Measurements from ENCODE around the gene SALL1. TPM values are rescaled to one million over a fixed set of nuclear protein-coding genes. Genes with fewer than 3 reads are reported as not detected.
A peak's percentile ranks its signal among the peaks of the same experiment; 100 is the strongest.

The SALL1 gene
- total and polyA plus RNA-seq, 2 of the 4 experiments (the other 2 are of a cell fraction) = 0.90 to 5.2 TPM

GRCh38 chr16:51150165-51150887 is 744 bp downstream of the SALL1 start:
- H3K23ac ChIP-seq (ENCODE audit: low read depth, low read length) = peak overlapping the region; percentile 95
- 0 out of 3 replicates have a peak overlapping the region, but pooled peaks have one; percentile 43 for H2BK15ac ChIP-seq (ENCODE audit: low read depth, low read length)
- BruUV-seq (replicated peaks) = no TSS peak
- H3K18ac ChIP-seq (ENCODE audit: low read depth, low read length) = peak overlapping the region; percentile 76
- in situ Hi-C loops (cut with MboI; ENCODE audit: low sequenced_read_pairs) (no loop called here), intact Hi-C loops (cut with micrococcal nuclease) (loop anchor here (5.0 to 10.0 kb wide), 4 partner anchors 174 to 402 kb away; no protein-coding TSS in a partner anchor), dilution Hi-C loops (cut with HindIII; ENCODE audit: low sequenced_read_pairs, unreplicated experiment) (no loop called here)
- peak overlapping the region; percentile 89 for H3K14ac ChIP-seq (replicated peaks; ENCODE audit: low read depth, low read length)
- WGBS, 2 experiments (ENCODE audit: extremely low coverage in 2 of 2, insufficient read length in 1 of 2) = 5% methylated on average over 11 of the region's 53 CpGs; no CpG with 5 or more reads in 1 of the 2 experiments
- no peak overlapping the region for H2BK20ac ChIP-seq (ENCODE audit: low read depth, low read length)
- peak overlapping the region; percentile 90 for H2AFZ ChIP-seq (replicated peaks; ENCODE audit: low read length, poor library complexity)
- H3K9me3 ChIP-seq (ENCODE audit: control insufficient read depth, insufficient read depth, low read length) = no peaks in the 10 kb centered on the region
- H3K36me3 ChIP-seq (ENCODE audit: control insufficient read depth, insufficient read depth, low read length) = no peaks in the 10 kb centered on the region; the same call in 1 of the 2 replicates
- peak overlapping the region; percentile 86 for H3K9ac ChIP-seq (ENCODE audit: low read depth, low read length)
- DNase-seq = no peak
- peak overlapping the region; percentile 61 to 88; a peak in 3 of 4 replicates for H4K8ac ChIP-seq (ENCODE audit: low read depth in 2 of 2, low read length in 2 of 2)
- peak overlapping the region; percentile 90 for H3K27ac ChIP-seq (ENCODE audit: insufficient read depth, low read length)
- peak overlapping the region; percentile 73 for H3K4me2 ChIP-seq (ENCODE audit: low read depth, low read length)
- peaks cover 2% of the 10 kb centered on the region; the same call in 1 of the 2 replicates for H3K27me3 ChIP-seq (ENCODE audit: control insufficient read depth, insufficient read depth, low read length)
- H3K56ac ChIP-seq (ENCODE audit: extremely low read depth, insufficient read depth, low read length) = peak overlapping the region; percentile 90
- H2BK120ac ChIP-seq (ENCODE audit: low read depth, low read length) = peak overlapping the region; percentile 77
- POLR2A ChIA-PET (ENCODE audit: unreplicated experiment) = no interaction called here
- H2BK5ac ChIP-seq (ENCODE audit: low read depth, low read length, poor library complexity, severe bottlenecking) = peak overlapping the region; percentile 83
- peaks cover 12% of the 10 kb centered on the region; the same call in 1 of the 2 replicates for H4K20me1 ChIP-seq (ENCODE audit: insufficient read depth, low read length)
- peak overlapping the region; percentile 56; the same call in 1 of the 2 replicates for H2AK5ac ChIP-seq (ENCODE audit: low read depth, low read length)
- H4K91ac ChIP-seq (ENCODE audit: insufficient read depth, low read depth, low read length) = peak overlapping the region; percentile 77
- H3K4ac ChIP-seq (ENCODE audit: low read depth, low read length) = peak overlapping the region; percentile 85
- no peak for TF ChIP-seq RAD21 (IDR thresholded peaks at IDR 0.05; ENCODE audit: low read length)
- TF ChIP-seq MAZ (IDR thresholded peaks at IDR 0.05; ENCODE audit: borderline replicate concordance, low read depth, low read length) = no peak
- no peak for TF ChIP-seq CEBPB (IDR thresholded peaks at IDR 0.05; ENCODE audit: low read depth, low read length)
- no peak for TF ChIP-seq SMC3 (IDR thresholded peaks at IDR 0.05; ENCODE audit: low read depth, low read length)
- TF ChIP-seq RCOR1 (IDR thresholded peaks at IDR 0.05; ENCODE audit: insufficient replicate concordance, low read length) = no peak
- no peak for TF ChIP-seq CHD1 (IDR thresholded peaks at IDR 0.05; ENCODE audit: low read depth, low read length)
- TF ChIP-seq NFE2L2 (IDR thresholded peaks at IDR 0.05; ENCODE audit: low read depth, low read length) = no peak
- no peak for TF ChIP-seq USF2 (IDR thresholded peaks at IDR 0.05; ENCODE audit: low read depth, low read length)
- TF ChIP-seq MXI1 (IDR thresholded peaks at IDR 0.05; ENCODE audit: borderline replicate concordance, low read depth, low read length) = no peak
- TF ChIP-seq BHLHE40 (IDR thresholded peaks at IDR 0.05; ENCODE audit: low read depth, low read length) = no peak
- no peak for TF ChIP-seq CTCF (conservative IDR thresholded peaks at IDR 0.05; ENCODE audit: low read depth, low read length)
- TF ChIP-seq POLR2A (IDR thresholded peaks at IDR 0.05; ENCODE audit: low read depth, low read length) = no peak; the same call in 1 of the 2 replicates
- no peak for TF ChIP-seq ELK1 (IDR thresholded peaks at IDR 0.05; ENCODE audit: borderline replicate concordance, low read depth, low read length)
- TF ChIP-seq FOS (IDR thresholded peaks at IDR 0.05; ENCODE audit: low read depth, low read length) = no peak
- 0 out of 2 replicates have a peak, but pooled peaks cover 3% of the 10 kb centered on the region for H3K9me1 ChIP-seq (ENCODE audit: insufficient read depth, low read length)
- no peak for ATAC-seq (ENCODE audit: low read depth)
- H4K5ac ChIP-seq (ENCODE audit: low read depth, low read length) = peak overlapping the region; percentile 62
- peaks cover 0 to 20% of the 10 kb centered on the region in 2 experiments; a peak in 1 of 4 replicates for H3K79me1 ChIP-seq (ENCODE audit: low read depth in 1 of 2, low read length in 2 of 2)
- peak overlapping the region; percentile 76 for H2AK9ac ChIP-seq (replicated peaks; ENCODE audit: low read depth, low read length, poor library complexity)
- H3K4me1 ChIP-seq (ENCODE audit: control insufficient read depth, insufficient read depth, low read length) = peaks cover 5% of the 10 kb centered on the region
- CTCF ChIA-PET = no interaction called here
- H3K4me3 ChIP-seq (ENCODE audit: insufficient read depth, low read depth, low read length) = peak overlapping the region; percentile 89
